NT2/D1 (cell line): ENCODE data around the gene OXSM.

Experiments used
- YY1 ChIP-seq: IDR thresholded peaks from 2 replicates; pipeline ENCODE4 v1.6.1; 2011; ENCODE audit not compliant: insufficient read length, insufficient read depth
- ZNF274 ChIP-seq: IDR thresholded peaks from 2 replicates; pipeline ENCODE4 v1.6.1; 2011; ENCODE audit warnings: mild to moderate bottlenecking, low read depth, low read length

DNA sequence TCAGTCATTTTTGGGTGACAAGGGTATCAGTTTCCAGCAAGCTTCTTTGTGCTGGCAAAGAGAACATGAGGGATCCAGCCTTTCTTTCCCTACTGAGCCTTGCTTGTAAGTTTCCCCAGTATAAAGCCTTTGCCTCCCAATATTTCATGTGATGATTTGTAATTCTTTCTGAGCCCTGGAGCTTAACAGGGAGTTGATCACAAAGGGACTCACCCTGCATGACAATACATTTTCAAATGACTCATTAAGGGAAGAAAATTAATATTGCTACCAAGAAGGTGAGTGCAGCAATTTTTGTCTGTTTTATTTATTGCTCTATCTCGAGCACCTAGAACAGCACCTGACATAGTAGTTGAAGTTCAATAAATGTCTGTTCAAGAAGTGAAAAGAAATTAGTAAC, 27.7 kb downstream of the OXSM start:
- TF ChIP-seq YY1 (no peak), ZNF274 (no peak)
